Fibroblast of lung (primary cell): ENCODE data around the gene STOX2. TPM values are rescaled to one million over a fixed set of nuclear protein-coding genes. Genes with fewer than 3 reads are reported as not detected.

Experiments
- DNase-seq, 2 donors: peaks; one replicate each; pipeline versions ENCODE4 v3.0.0 to v3.0.0-alpha.2; 2010; ENCODE audit warnings: low read depth in 2 of 2
- H2AFZ ChIP-seq: 2 replicates; pipeline ENCODE4 v1.5.1; 2012; ENCODE audit warnings: low read length, control low read depth, inconsistent platforms
- H3K27ac ChIP-seq: 2 replicates; pipeline ENCODE4 v1.5.1; 2011; ENCODE audit warnings: low read length, control low read depth; ENCODE audit not compliant: insufficient read depth
- H3K27me3 ChIP-seq: 2 replicates; pipeline ENCODE4 v1.5.1; 2011; ENCODE audit warnings: mild to moderate bottlenecking, low read length; ENCODE audit not compliant: control insufficient read depth, insufficient read depth
- H3K36me3 ChIP-seq: 2 replicates; pipeline ENCODE4 v1.5.1; 2011; ENCODE audit warnings: low read length; ENCODE audit not compliant: control insufficient read depth, insufficient read depth
- H3K4me1 ChIP-seq: 2 replicates; pipeline ENCODE4 v1.5.1; 2011; ENCODE audit warnings: low read length; ENCODE audit not compliant: control insufficient read depth, insufficient read depth; ENCODE audit errors: extremely low read depth
- H3K4me2 ChIP-seq: 2 replicates; pipeline ENCODE4 v1.5.1; 2011; ENCODE audit warnings: low read length, control low read depth; ENCODE audit not compliant: insufficient read depth; ENCODE audit errors: extremely low read depth
- H3K4me3 ChIP-seq, 4 experiments: fragments of 200-600 bp in 1 of 4; sonication (generic) in 1 of 4; replicated peaks in 1 of 4; 2 replicates each; pipeline ENCODE4 v1.5.1; 2011 to 2016; ENCODE audit warnings: low read length in 4 of 4, low read depth in 3 of 4, mild to moderate bottlenecking in 3 of 4, control low read depth in 2 of 4, inconsistent platforms in 1 of 4, mixed read lengths in 1 of 4; ENCODE audit not compliant: insufficient read depth in 1 of 4; ENCODE audit errors: control extremely low read depth in 1 of 4
- H3K79me2 ChIP-seq: 2 replicates; pipeline ENCODE4 v1.5.1; 2012; ENCODE audit warnings: mild to moderate bottlenecking, low read length, inconsistent platforms; ENCODE audit not compliant: control insufficient read depth, insufficient read depth
- H3K9ac ChIP-seq: 2 replicates; pipeline ENCODE4 v1.5.1; 2011; ENCODE audit warnings: mild to moderate bottlenecking, low read length, control low read depth; ENCODE audit not compliant: insufficient read depth
- H3K9me3 ChIP-seq: 2 replicates; pipeline ENCODE4 v1.5.1; 2012; ENCODE audit warnings: low read depth, low read length; ENCODE audit not compliant: control insufficient read depth, insufficient read depth
- H4K20me1 ChIP-seq: 2 replicates; pipeline ENCODE4 v1.5.1; 2011; ENCODE audit warnings: low read length; ENCODE audit not compliant: control insufficient read depth, insufficient read depth; ENCODE audit errors: extremely low read depth
- CTCF ChIP-seq, 2 donors: IDR thresholded peaks in 1 of 2; conservative IDR thresholded peaks in 1 of 2; 1 replicate in 1 of 2; 2 replicates in 1 of 2; pipeline ENCODE4 v1.5.1; 2011 to 2012; ENCODE audit warnings: low read length in 2 of 2, control low read depth in 1 of 2, inconsistent platforms in 1 of 2, low read depth in 1 of 2, mild to moderate bottlenecking in 1 of 2
- EZH2 ChIP-seq: IDR thresholded peaks from 2 replicates; pipeline ENCODE4 v1.5.1; 2012; ENCODE audit warnings: low read length, control low read depth, mild to moderate bottlenecking; ENCODE audit errors: missing control alignments
- polyA minus RNA-seq: library from RNA; depleted of rRNA, polyadenylated mRNA; stranded (reverse); fragments of >200 nt; gene quantifications from 2 replicates; pipeline ENCODE4 v1.2.3, GENCODE V29; 2011; ENCODE audit warnings: low replicate concordance
- polyA plus RNA-seq, 2 donors: library from polyadenylated mRNA; depleted of rRNA in 1 of 2; stranded (reverse) in 1 of 2; unstranded in 1 of 2; fragments of >200 nt; gene quantifications; 2 replicates each; pipeline ENCODE4 v1.2.1, GENCODE V29; 2011 to 2012; ENCODE audit warnings: missing spikeins in 1 of 2
- total RNA-seq: library from RNA; depleted of rRNA; stranded (reverse); fragments of >200 nt; gene quantifications from 2 replicates; pipeline ENCODE4 v1.2.1, GENCODE V29; 2014

Gene STOX2
- total RNA-seq (0.66 and 0.77 TPM in 2 replicates), polyA plus RNA-seq (0.36 and 3.3 TPM in 2 replicates), polyA minus RNA-seq (0.15 and 1.6 TPM in 2 replicates)
- 0.27 and 2.0 TPM in 2 replicates for polyA plus RNA-seq (2012)

GRCh38 chr4:183905081-183905592 lies at the start of gene STOX2:
Gene STOX2 (plus strand): TSS chr4:183905307. CDS start chr4:183906791, 1,484 bp downstream.
- no peaks in the 10 kb centered on the region for H3K79me2 ChIP-seq
- no peaks in the 10 kb centered on the region for H3K9me3 ChIP-seq
- H3K4me1 ChIP-seq = no peaks in the 10 kb centered on the region
- DNase-seq = peak; percentile 50 to 57
- peak within 1 kb of the TSS; percentile 38 to 57 (median 51) for H3K4me3 ChIP-seq
- H4K20me1 ChIP-seq = no peaks in the 10 kb centered on the region
- H3K27ac ChIP-seq = no peak within 1 kb of the TSS
- H2AFZ ChIP-seq = peak within 1 kb of the TSS; percentile 70
- H3K27me3 ChIP-seq = peaks cover 17% of the 10 kb centered on the region
- peak within 1 kb of the TSS; percentile 82 for H3K4me2 ChIP-seq
- H3K9ac ChIP-seq = peak within 1 kb of the TSS; percentile 20
- no peaks in the 10 kb centered on the region for H3K36me3 ChIP-seq
- TF ChIP-seq CTCF (conservative IDR thresholded peaks at IDR 0.05 in 1 of 2, IDR thresholded peaks at IDR 0.05 in 1 of 2; ENCODE audit: low read depth in 1 of 2, low read length in 2 of 2) = no peak
- TF ChIP-seq EZH2 = no peak

- H3K4me3 ChIP-seq = no peak overlapping the region
- H3K9ac ChIP-seq = no peak overlapping the region
- H3K36me3 ChIP-seq = no peaks in the 10 kb centered on the region
- no peaks in the 10 kb centered on the region for H3K27me3 ChIP-seq
- no peak for DNase-seq
- no peak overlapping the region for H3K27ac ChIP-seq
- TF ChIP-seq CTCF (conservative IDR thresholded peaks at IDR 0.05 in 1 of 2, IDR thresholded peaks at IDR 0.05 in 1 of 2; ENCODE audit: low read depth in 1 of 2, low read length in 2 of 2) (no peak), EZH2 (no peak)
- no peak overlapping the region for H2AFZ ChIP-seq
- H3K4me2 ChIP-seq = no peak overlapping the region
- H3K9me3 ChIP-seq = no peaks in the 10 kb centered on the region
- no peaks in the 10 kb centered on the region for H3K4me1 ChIP-seq
- H4K20me1 ChIP-seq = no peaks in the 10 kb centered on the region
- H3K79me2 ChIP-seq = no peaks in the 10 kb centered on the region
These were observed 49.5 kb upstream of the STOX2 start for GRCh38 chr4:183855323-183856190.

- no peak for DNase-seq
- Histone ChIP-seq H3K9me3 (no peaks in the 10 kb centered on the region), H2AFZ (no peak overlapping the region), H3K4me3 (no peak overlapping the region), H3K79me2 (no peaks in the 10 kb centered on the region), H3K27me3 (no peaks in the 10 kb centered on the region), H3K4me2 (no peak overlapping the region), H3K4me1 (no peaks in the 10 kb centered on the region), H4K20me1 (no peaks in the 10 kb centered on the region), H3K36me3 (no peaks in the 10 kb centered on the region), H3K27ac (no peak overlapping the region), H3K9ac (no peak overlapping the region)
- no peak for TF ChIP-seq EZH2
These were observed 48.1 kb upstream of the STOX2 start for GRCh38 chr4:183857040-183857439.
